Measurements from ENCODE around the gene SLC2A6.

DNA sequence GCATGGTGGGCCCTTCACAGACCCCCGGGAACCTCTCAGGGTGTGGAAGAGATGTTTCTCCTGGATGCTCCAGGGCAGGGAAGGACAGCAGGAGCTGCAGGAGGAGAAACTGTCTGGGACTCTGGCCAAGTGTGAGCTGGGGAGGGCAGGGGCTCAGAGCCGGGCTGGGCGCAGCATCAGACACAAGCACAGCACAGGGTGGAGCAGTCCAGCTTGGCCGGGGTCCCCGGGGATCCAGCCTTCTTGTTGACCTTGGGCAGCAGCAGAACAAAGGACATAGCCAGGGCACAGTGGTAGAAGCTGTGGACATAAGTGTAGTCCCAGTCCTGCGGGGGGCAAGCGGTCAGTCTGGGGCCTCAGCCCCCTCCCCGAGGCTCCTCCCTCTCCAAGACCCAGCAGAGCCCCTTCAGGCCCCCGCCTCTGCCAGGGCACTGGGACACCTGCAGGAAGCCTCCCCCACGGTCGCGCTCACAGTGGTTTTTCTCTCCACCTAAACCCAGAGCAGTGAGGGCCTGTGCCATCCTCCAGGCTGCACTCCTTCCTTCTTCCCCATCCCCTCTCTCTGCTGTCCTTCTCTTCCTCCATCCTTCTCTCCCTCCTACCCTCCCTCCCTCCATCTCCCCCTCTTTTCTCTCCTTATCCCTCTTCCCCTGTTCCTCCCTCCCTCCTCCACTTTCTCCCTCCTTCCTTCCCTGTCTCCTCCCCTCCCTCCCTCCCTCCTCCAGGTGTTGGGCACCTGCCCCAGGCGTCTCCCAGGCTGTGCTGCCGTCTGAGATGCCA, 35.8 kb upstream of the SLC2A6 start:
- TF ChIP-seq CTCF (optimal IDR thresholded peaks at IDR 0.05 in 1 of 3, IDR thresholded peaks at IDR 0.05 in 1 of 3, conservative IDR thresholded peaks at IDR 0.05 in 1 of 3; ENCODE audit: extremely low read depth in 1 of 3, insufficient read depth in 2 of 3, low read length in 3 of 3): no peak
- no peak for TF ChIP-seq EZH2 (IDR thresholded peaks at IDR 0.05; ENCODE audit: low read length)

All from keratinocyte (primary cell).